Body of pancreas (tissue), 4 donors: ENCODE measurements around the gene TACC2.

Experiments
- POLR2A ChIP-seq, 3 donors: fragments of 450-650 bp; IDR thresholded peaks; one replicate each; pipeline ENCODE4 v1.6.1; 2016; ENCODE audit warnings: antibody characterized with exemption in 3 of 3, mild to moderate bottlenecking in 2 of 3
- TF ChIP-seq, protein P1 (sequence below), 7 experiments: fragments of 450-650 bp in 4 of 7; fragments of 200-600 bp in 3 of 7; sonication (generic) in 3 of 7; IDR thresholded peaks; one replicate each; pipeline ENCODE4 v1.5.1; 2016 to 2019; ENCODE audit warnings: antibody characterized with exemption in 7 of 7

DNA sequence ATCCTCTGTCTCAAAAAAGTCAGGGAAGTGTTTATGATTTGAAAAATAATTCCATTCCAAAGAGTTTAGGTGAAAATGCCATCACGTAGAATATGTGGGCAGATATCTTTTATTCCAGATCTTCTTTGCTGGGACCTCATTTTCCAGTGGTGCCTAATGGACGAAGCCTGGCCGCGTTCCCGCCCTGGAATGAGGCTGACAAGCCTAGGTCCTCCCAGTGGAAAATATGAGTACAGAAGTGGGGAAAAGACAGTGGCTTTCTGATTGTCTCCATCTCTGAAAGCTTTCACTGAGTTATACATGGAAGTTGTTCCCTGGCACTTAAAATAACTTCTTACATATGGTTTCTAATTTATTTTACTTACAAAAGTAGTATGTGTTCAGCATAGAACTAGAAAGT lies 139.4 kb downstream of the TACC2 start:
- TF ChIP-seq, protein P1, sequence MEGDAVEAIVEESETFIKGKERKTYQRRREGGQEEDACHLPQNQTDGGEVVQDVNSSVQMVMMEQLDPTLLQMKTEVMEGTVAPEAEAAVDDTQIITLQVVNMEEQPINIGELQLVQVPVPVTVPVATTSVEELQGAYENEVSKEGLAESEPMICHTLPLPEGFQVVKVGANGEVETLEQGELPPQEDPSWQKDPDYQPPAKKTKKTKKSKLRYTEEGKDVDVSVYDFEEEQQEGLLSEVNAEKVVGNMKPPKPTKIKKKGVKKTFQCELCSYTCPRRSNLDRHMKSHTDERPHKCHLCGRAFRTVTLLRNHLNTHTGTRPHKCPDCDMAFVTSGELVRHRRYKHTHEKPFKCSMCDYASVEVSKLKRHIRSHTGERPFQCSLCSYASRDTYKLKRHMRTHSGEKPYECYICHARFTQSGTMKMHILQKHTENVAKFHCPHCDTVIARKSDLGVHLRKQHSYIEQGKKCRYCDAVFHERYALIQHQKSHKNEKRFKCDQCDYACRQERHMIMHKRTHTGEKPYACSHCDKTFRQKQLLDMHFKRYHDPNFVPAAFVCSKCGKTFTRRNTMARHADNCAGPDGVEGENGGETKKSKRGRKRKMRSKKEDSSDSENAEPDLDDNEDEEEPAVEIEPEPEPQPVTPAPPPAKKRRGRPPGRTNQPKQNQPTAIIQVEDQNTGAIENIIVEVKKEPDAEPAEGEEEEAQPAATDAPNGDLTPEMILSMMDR (IDR thresholded peaks at IDR 0.05), result no peak
- no peak for TF ChIP-seq POLR2A (IDR thresholded peaks at IDR 0.05)
